Upper lobe of left lung (tissue), 6 donors: Measurements from ENCODE around the gene PRKCH. TPM values are rescaled to one million over a fixed set of nuclear protein-coding genes. Genes with fewer than 3 reads are reported as not detected.

Experiments used
- ATAC-seq, 2 donors: fragments of 200-7000 bp; cut with Tn5 transposase; one replicate each; pipeline ENCODE4 v1.9.1; 2022; ENCODE audit warnings: mild to moderate bottlenecking in 2 of 2, moderate library complexity in 2 of 2; ENCODE audit not compliant: low FRiP score in 2 of 2
- DNase-seq, 2 donors: peaks; one replicate each; pipeline ENCODE4 v3.0.0-alpha.2; 2019 to 2020
- H3K27ac ChIP-seq, 4 donors: fragments of 200-600 bp; sonication (generic); one replicate each; pipeline ENCODE4 v1.5.1; 2016 to 2019
- H3K27me3 ChIP-seq, 4 donors: fragments of 200-600 bp; sonication (generic); one replicate each; pipeline ENCODE4 v1.5.1; 2017 to 2019
- H3K36me3 ChIP-seq, 4 donors: fragments of 200-600 bp; sonication (generic); one replicate each; pipeline ENCODE4 v1.5.1; 2016 to 2019
- H3K4me1 ChIP-seq, 4 donors: fragments of 200-600 bp; sonication (generic); one replicate each; pipeline ENCODE4 v1.5.1; 2018 to 2019
- H3K4me3 ChIP-seq, 4 donors: fragments of 200-600 bp; sonication (generic); one replicate each; pipeline ENCODE4 v1.5.1; 2017 to 2019; ENCODE audit warnings: mild to moderate bottlenecking in 2 of 4, moderate library complexity in 1 of 4
- H3K9me3 ChIP-seq, 4 donors: fragments of 200-600 bp; sonication (generic); one replicate each; pipeline ENCODE4 v1.5.1; 2018 to 2019
- CTCF ChIP-seq, 6 experiments: fragments of 450-650 bp in 4 of 6; fragments of 200-600 bp in 2 of 6; sonication (generic) in 2 of 6; IDR thresholded peaks; one replicate each; pipeline ENCODE4 v1.5.1; 2016 to 2019; ENCODE audit warnings: antibody characterized with exemption in 6 of 6
- EP300 ChIP-seq, 4 donors: sonication (generic); formaldehyde crosslinking; IDR thresholded peaks; one replicate each; pipeline ENCODE4 v1.5.1; 2017; ENCODE audit warnings: antibody characterized with exemption in 4 of 4, control low read depth in 2 of 4
- POLR2A ChIP-seq, 4 donors: fragments of 450-650 bp; IDR thresholded peaks; one replicate each; pipeline ENCODE4 v1.5.1; 2016 to 2017; ENCODE audit warnings: antibody characterized with exemption in 4 of 4, mild to moderate bottlenecking in 2 of 4
- POLR2AphosphoS5 ChIP-seq, 2 donors: sonication (generic); formaldehyde crosslinking; IDR thresholded peaks; one replicate each; pipeline ENCODE4 v1.5.1; 2017; ENCODE audit warnings: antibody characterized with exemption in 2 of 2
- WGBS, 2 donors: methylation state at CpG; one replicate each; pipeline ENCODE4 v1.1.5; 2017 to 2018; 5-methylcytosine and 5-hydroxymethylcytosine counted together
- total RNA-seq, 6 donors: library from RNA; depleted of rRNA in 4 of 6; stranded (reverse); fragments of >200 nt in 4 of 6; gene quantifications; one replicate each; pipeline versions ENCODE4 v1.1.0 to v1.2.1, GENCODE V29; 2016 to 2021
- donor health status: DM: no; HTN: no; CAD: no; lungs with moderate emphysema.
- donor health status: DM: no; HTN: yes; CAD: no; lungs with severe emphysema.

The PRKCH gene
- total RNA-seq, 6 donors from 2014 or later: 54.0 to 102 (median 76.6) TPM

- WGBS, 2 donors: 37 to 50% methylated on average over 4 of the region's 4 CpGs
- no peak overlapping the region for H3K4me3 ChIP-seq
Observed at GRCh38 chr14:61343991-61344405, 22.6 kb downstream of the PRKCH start.

GRCh38 chr14:61344437-61345150 is 23.2 kb downstream of the PRKCH start:
- peak in 1 of 2 donors; percentile 62 for ATAC-seq
- H3K36me3 ChIP-seq: no peaks in the 10 kb centered on the region
- H3K9me3 ChIP-seq: no peaks in the 10 kb centered on the region
- peaks cover 62 to 72% (median 67%) of the 10 kb centered on the region in 4 donors for H3K4me1 ChIP-seq
- H3K27me3 ChIP-seq: no peaks in the 10 kb centered on the region
- WGBS, 2 donors: 57 to 62% methylated on average over 7 of the region's 7 CpGs
- DNase-seq: no peak
- H3K4me3 ChIP-seq: no peak overlapping the region
- TF ChIP-seq POLR2AphosphoS5 (IDR thresholded peaks at IDR 0.05) (no peak), POLR2A (IDR thresholded peaks at IDR 0.05) (no peak), EP300 (IDR thresholded peaks at IDR 0.05) (no peak), CTCF (IDR thresholded peaks at IDR 0.05) (no peak)
- peak overlapping the region; percentile 80 to 86 (median 80) for H3K27ac ChIP-seq

More at GRCh38 chr14:61343991-61344405, 22.6 kb downstream of the PRKCH start:
- DNase-seq (peak in 1 of 2 donors; percentile 40), ATAC-seq (peak in 1 of 2 donors; percentile 53)
- H3K27me3 ChIP-seq: no peaks in the 10 kb centered on the region
- peak overlapping the region; percentile 80 to 86 (median 80) for H3K27ac ChIP-seq
- H3K36me3 ChIP-seq: no peaks in the 10 kb centered on the region
- peak in 4 of 6 experiments; percentile 6 to 28 (median 9) for TF ChIP-seq CTCF (IDR thresholded peaks at IDR 0.05)
- peak in 1 of 2 donors; percentile 11 for TF ChIP-seq POLR2AphosphoS5 (IDR thresholded peaks at IDR 0.05)
- peak in 2 of 4 donors; percentile 62 to 77 for TF ChIP-seq EP300 (IDR thresholded peaks at IDR 0.05)
- peak in 1 of 4 donors; percentile 39 for TF ChIP-seq POLR2A (IDR thresholded peaks at IDR 0.05)
- H3K4me1 ChIP-seq: peaks cover 57 to 72% (median 67%) of the 10 kb centered on the region in 4 donors
- H3K9me3 ChIP-seq: no peaks in the 10 kb centered on the region

- Histone ChIP-seq H3K4me3 (no peak overlapping the region), H3K27ac (peak overlapping the region; percentile 80 to 86 (median 80)), H3K27me3 (no peaks in the 10 kb centered on the region), H3K36me3 (no peaks in the 10 kb centered on the region), H3K9me3 (no peaks in the 10 kb centered on the region), H3K4me1 (peaks cover 67 to 76% (median 71%) of the 10 kb centered on the region in 4 donors)
- DNase-seq: no peak
- WGBS, 2 donors: 48 to 58% methylated on average over 2 of the region's 2 CpGs
- TF ChIP-seq POLR2AphosphoS5 (IDR thresholded peaks at IDR 0.05) (no peak), EP300 (IDR thresholded peaks at IDR 0.05) (no peak), CTCF (IDR thresholded peaks at IDR 0.05) (no peak), POLR2A (IDR thresholded peaks at IDR 0.05) (no peak)
- ATAC-seq: no peak
Observed at GRCh38 chr14:61345151-61345482, 23.7 kb downstream of the PRKCH start.

GRCh38 chr14:61346221-61346620 is 24.8 kb downstream of the PRKCH start:
- no peaks in the 10 kb centered on the region for H3K9me3 ChIP-seq
- H3K27ac ChIP-seq: peak overlapping the region in 3 of 4 donors; percentile 49 to 80 (median 79)
- WGBS, 2 donors: 60 to 66% methylated on average over 2 of the region's 2 CpGs
- ATAC-seq (no peak), DNase-seq (no peak)
- peaks cover 68 to 83% (median 73%) of the 10 kb centered on the region in 4 donors for H3K4me1 ChIP-seq
- H3K27me3 ChIP-seq: no peaks in the 10 kb centered on the region
- TF ChIP-seq POLR2A (IDR thresholded peaks at IDR 0.05) (no peak), EP300 (IDR thresholded peaks at IDR 0.05) (no peak), CTCF (IDR thresholded peaks at IDR 0.05) (no peak), POLR2AphosphoS5 (IDR thresholded peaks at IDR 0.05) (no peak)
- H3K36me3 ChIP-seq: no peaks in the 10 kb centered on the region
- no peak overlapping the region for H3K4me3 ChIP-seq
